Adrenal gland (tissue), 5 donors: ENCODE data around the gene MED27.

ENCODE experiments used
- CTCF ChIP-seq, 6 experiments: fragments of 450-650 bp in 4 of 6; fragments of 200-600 bp in 2 of 6; sonication (generic) in 1 of 6; IDR thresholded peaks; 1 replicate in 5 of 6; 2 replicates in 1 of 6; pipeline versions ENCODE4 v1.5.1 to v1.8.0; 2016 to 2021; ENCODE audit warnings: antibody characterized with exemption in 6 of 6, mild to moderate bottlenecking in 2 of 6, moderate library complexity in 1 of 6
- POLR2A ChIP-seq, 2 donors: fragments of 450-650 bp; IDR thresholded peaks; one replicate each; pipeline ENCODE4 v1.6.1; 2017; ENCODE audit warnings: antibody characterized with exemption in 2 of 2, mild to moderate bottlenecking in 2 of 2, moderate library complexity in 1 of 2
- donor health status: DM: no; HTN: no; CAD: no.

- no peak for TF ChIP-seq CTCF (IDR thresholded peaks at IDR 0.05)
- no peak for TF ChIP-seq POLR2A (IDR thresholded peaks at IDR 0.05)
Measured at GRCh38 chr9:132124800-132125199, 45.1 kb upstream of the MED27 start.
